Brain microvascular endothelial cell (primary cell): ENCODE results near the gene AHCTF1.

Source experiments
- DNase-seq: peaks from one replicate; pipeline ENCODE4 v3.0.0-alpha.2; 2020
- H3K27ac ChIP-seq: fragments of 250-450 bp; sonication (Bioruptor Pico); 2 replicates; pipeline ENCODE4 v1.5.1; 2020; ENCODE audit warnings: mild to moderate bottlenecking, moderate library complexity
- H3K27me3 ChIP-seq: fragments of 250-450 bp; sonication (Bioruptor Pico); replicated peaks from 2 replicates; pipeline ENCODE4 v1.5.1; 2020; ENCODE audit warnings: mild to moderate bottlenecking
- H3K36me3 ChIP-seq: fragments of 250-450 bp; sonication (Bioruptor Pico); replicated peaks from 2 replicates; pipeline ENCODE4 v1.5.1; 2020; ENCODE audit warnings: mild to moderate bottlenecking
- H3K4me3 ChIP-seq: 2 replicates; pipeline ENCODE4 v1.5.1; 2011; ENCODE audit warnings: low read depth, mild to moderate bottlenecking, control low read depth, low read length, moderate library complexity
- CTCF ChIP-seq: IDR thresholded peaks from 2 replicates; pipeline ENCODE4 v1.5.1; 2011; ENCODE audit warnings: low read depth, mild to moderate bottlenecking, moderate library complexity, low read length, control low read depth, inconsistent platforms; ENCODE audit errors: missing control alignments
- in situ Hi-C: cut with HindIII; loops from 2 replicates; pipeline ENCODE4 v1.10.0; 2017; ENCODE audit warnings: low sequenced_read_pairs, low pct_ligation_motif_present

Gene AHCTF1

GRCh38 chr1:246907472-246907871, 24.3 kb downstream of the AHCTF1 start:
- H3K27ac ChIP-seq, result no peak overlapping the region
- no peak overlapping the region for H3K4me3 ChIP-seq
- DNase-seq, result peak; percentile 46
- peak; percentile 51 for TF ChIP-seq CTCF
- in situ Hi-C loops, result no loop called here
- no peaks in the 10 kb centered on the region for H3K27me3 ChIP-seq
- peaks cover 37% of the 10 kb centered on the region for H3K36me3 ChIP-seq

- Histone ChIP-seq H3K36me3 (peaks cover 40% of the 10 kb centered on the region), H3K27me3 (no peaks in the 10 kb centered on the region), H3K27ac (no peak overlapping the region), H3K4me3 (no peak overlapping the region)
- DNase-seq, result no peak
- TF ChIP-seq CTCF, result no peak
- in situ Hi-C loops, result no loop called here
These were observed 24.9 kb downstream of the AHCTF1 start for GRCh38 chr1:246906833-246907232.

GRCh38 chr1:246901874-246902273, 29.9 kb downstream of the AHCTF1 start:
- no peak for DNase-seq
- no peak for TF ChIP-seq CTCF
- in situ Hi-C loops, result no loop called here
- no peak overlapping the region for H3K4me3 ChIP-seq
- H3K27ac ChIP-seq, result no peak overlapping the region
- peaks cover 57% of the 10 kb centered on the region for H3K36me3 ChIP-seq
- no peaks in the 10 kb centered on the region for H3K27me3 ChIP-seq

- H3K36me3 ChIP-seq, result peaks cover 60% of the 10 kb centered on the region
- no peaks in the 10 kb centered on the region for H3K27me3 ChIP-seq
- H3K27ac ChIP-seq, result no peak overlapping the region
- no peak for DNase-seq
- no peak overlapping the region for H3K4me3 ChIP-seq
- TF ChIP-seq CTCF, result no peak
- in situ Hi-C loops, result no loop called here
These were observed 34.4 kb downstream of the AHCTF1 start for GRCh38 chr1:246897302-246897701.

GRCh38 chr1:246893191-246893939, 38.4 kb downstream of the AHCTF1 start:
- H3K27me3 ChIP-seq, result no peaks in the 10 kb centered on the region
- no peak for DNase-seq
- H3K4me3 ChIP-seq, result no peak overlapping the region
- peaks cover 62% of the 10 kb centered on the region for H3K36me3 ChIP-seq
- in situ Hi-C loops, result no loop called here
- no peak overlapping the region for H3K27ac ChIP-seq
- no peak for TF ChIP-seq CTCF

- Histone ChIP-seq H3K27me3 (no peaks in the 10 kb centered on the region), H3K27ac (no peak overlapping the region), H3K4me3 (no peak overlapping the region), H3K36me3 (peaks cover 52% of the 10 kb centered on the region)
- in situ Hi-C loops, result no loop called here
- no peak for TF ChIP-seq CTCF
- no peak for DNase-seq
These were observed 40.6 kb downstream of the AHCTF1 start for GRCh38 chr1:246891105-246891504.
